H1 (cell line): ENCODE results near the gene FOXA3. TPM values are rescaled to one million over a fixed set of nuclear protein-coding genes. Genes with fewer than 3 reads are reported as not detected.

Source experiments
- polyA plus RNA-seq, 7 experiments: library from polyadenylated mRNA; depleted of rRNA in 3 of 7; stranded (reverse) in 5 of 7; unstranded in 2 of 7; fragments of >200 nt in 5 of 7; fragments of 200-250 nt in 2 of 7; gene quantifications; 1 replicate in 5 of 7; 2 replicates in 1 of 7; 4 replicates in 1 of 7; pipeline versions ENCODE4 v1.2.1 to v1.2.3, GENCODE V29; 2011 to 2013; ENCODE audit warnings: missing spikeins in 2 of 7, mixed read lengths in 2 of 7
- total RNA-seq: library from RNA; stranded (reverse); fragmentation: NEBNext Ultra II Directional; extraction: Animal tissue kit (Norgen Biotek cat#: 25700); gene quantifications from 2 replicates; pipeline ENCODE4 v1.2.1, GENCODE V29; 2021
- TF ChIP-seq, protein P1 (sequence below): fragments of 300-600 bp; sonication (generic); IDR thresholded peaks from 2 replicates; pipeline ENCODE4 v1.7.1; 2012; ENCODE audit warnings: low read length, moderate library complexity, mild to moderate bottlenecking, inconsistent platforms; ENCODE audit not compliant: insufficient replicate concordance

FOXA3 gene
- total and polyA plus RNA-seq, 2 of the 8 experiments (the other 6 are each of a cell fraction or from before 2014, with no cell fraction given): 20.2 to 49.1 TPM

- TF ChIP-seq, protein P1, sequence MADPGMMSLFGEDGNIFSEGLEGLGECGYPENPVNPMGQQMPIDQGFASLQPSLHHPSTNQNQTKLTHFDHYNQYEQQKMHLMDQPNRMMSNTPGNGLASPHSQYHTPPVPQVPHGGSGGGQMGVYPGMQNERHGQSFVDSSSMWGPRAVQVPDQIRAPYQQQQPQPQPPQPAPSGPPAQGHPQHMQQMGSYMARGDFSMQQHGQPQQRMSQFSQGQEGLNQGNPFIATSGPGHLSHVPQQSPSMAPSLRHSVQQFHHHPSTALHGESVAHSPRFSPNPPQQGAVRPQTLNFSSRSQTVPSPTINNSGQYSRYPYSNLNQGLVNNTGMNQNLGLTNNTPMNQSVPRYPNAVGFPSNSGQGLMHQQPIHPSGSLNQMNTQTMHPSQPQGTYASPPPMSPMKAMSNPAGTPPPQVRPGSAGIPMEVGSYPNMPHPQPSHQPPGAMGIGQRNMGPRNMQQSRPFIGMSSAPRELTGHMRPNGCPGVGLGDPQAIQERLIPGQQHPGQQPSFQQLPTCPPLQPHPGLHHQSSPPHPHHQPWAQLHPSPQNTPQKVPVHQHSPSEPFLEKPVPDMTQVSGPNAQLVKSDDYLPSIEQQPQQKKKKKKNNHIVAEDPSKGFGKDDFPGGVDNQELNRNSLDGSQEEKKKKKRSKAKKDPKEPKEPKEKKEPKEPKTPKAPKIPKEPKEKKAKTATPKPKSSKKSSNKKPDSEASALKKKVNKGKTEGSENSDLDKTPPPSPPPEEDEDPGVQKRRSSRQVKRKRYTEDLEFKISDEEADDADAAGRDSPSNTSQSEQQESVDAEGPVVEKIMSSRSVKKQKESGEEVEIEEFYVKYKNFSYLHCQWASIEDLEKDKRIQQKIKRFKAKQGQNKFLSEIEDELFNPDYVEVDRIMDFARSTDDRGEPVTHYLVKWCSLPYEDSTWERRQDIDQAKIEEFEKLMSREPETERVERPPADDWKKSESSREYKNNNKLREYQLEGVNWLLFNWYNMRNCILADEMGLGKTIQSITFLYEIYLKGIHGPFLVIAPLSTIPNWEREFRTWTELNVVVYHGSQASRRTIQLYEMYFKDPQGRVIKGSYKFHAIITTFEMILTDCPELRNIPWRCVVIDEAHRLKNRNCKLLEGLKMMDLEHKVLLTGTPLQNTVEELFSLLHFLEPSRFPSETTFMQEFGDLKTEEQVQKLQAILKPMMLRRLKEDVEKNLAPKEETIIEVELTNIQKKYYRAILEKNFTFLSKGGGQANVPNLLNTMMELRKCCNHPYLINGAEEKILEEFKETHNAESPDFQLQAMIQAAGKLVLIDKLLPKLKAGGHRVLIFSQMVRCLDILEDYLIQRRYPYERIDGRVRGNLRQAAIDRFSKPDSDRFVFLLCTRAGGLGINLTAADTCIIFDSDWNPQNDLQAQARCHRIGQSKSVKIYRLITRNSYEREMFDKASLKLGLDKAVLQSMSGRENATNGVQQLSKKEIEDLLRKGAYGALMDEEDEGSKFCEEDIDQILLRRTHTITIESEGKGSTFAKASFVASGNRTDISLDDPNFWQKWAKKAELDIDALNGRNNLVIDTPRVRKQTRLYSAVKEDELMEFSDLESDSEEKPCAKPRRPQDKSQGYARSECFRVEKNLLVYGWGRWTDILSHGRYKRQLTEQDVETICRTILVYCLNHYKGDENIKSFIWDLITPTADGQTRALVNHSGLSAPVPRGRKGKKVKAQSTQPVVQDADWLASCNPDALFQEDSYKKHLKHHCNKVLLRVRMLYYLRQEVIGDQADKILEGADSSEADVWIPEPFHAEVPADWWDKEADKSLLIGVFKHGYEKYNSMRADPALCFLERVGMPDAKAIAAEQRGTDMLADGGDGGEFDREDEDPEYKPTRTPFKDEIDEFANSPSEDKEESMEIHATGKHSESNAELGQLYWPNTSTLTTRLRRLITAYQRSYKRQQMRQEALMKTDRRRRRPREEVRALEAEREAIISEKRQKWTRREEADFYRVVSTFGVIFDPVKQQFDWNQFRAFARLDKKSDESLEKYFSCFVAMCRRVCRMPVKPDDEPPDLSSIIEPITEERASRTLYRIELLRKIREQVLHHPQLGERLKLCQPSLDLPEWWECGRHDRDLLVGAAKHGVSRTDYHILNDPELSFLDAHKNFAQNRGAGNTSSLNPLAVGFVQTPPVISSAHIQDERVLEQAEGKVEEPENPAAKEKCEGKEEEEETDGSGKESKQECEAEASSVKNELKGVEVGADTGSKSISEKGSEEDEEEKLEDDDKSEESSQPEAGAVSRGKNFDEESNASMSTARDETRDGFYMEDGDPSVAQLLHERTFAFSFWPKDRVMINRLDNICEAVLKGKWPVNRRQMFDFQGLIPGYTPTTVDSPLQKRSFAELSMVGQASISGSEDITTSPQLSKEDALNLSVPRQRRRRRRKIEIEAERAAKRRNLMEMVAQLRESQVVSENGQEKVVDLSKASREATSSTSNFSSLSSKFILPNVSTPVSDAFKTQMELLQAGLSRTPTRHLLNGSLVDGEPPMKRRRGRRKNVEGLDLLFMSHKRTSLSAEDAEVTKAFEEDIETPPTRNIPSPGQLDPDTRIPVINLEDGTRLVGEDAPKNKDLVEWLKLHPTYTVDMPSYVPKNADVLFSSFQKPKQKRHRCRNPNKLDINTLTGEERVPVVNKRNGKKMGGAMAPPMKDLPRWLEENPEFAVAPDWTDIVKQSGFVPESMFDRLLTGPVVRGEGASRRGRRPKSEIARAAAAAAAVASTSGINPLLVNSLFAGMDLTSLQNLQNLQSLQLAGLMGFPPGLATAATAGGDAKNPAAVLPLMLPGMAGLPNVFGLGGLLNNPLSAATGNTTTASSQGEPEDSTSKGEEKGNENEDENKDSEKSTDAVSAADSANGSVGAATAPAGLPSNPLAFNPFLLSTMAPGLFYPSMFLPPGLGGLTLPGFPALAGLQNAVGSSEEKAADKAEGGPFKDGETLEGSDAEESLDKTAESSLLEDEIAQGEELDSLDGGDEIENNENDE: no peak
Observed at GRCh38 chr19:45881082-45881908, 17.2 kb downstream of the FOXA3 start (continued).
